ENCODE measurements around the gene KCTD3. TPM values are rescaled to one million over a fixed set of nuclear protein-coding genes. Genes with fewer than 3 reads are reported as not detected.

KCTD3 gene
- total RNA-seq, 1 experiment from 2014 or later = 90.3 TPM

- no peak overlapping the region for H3K4me3 Mint-ChIP-seq (ENCODE audit: unreplicated experiment)
- H3K36me3 Mint-ChIP-seq (ENCODE audit: insufficient read depth, unreplicated experiment) = peaks cover 61% of the 10 kb centered on the region
- CTCF ChIA-PET = interaction anchor here (0.5 to 5.9 kb wide), 26 partner anchors 9 to 1391 kb away, joined by 3 to 52 read pairs (median 5); partner anchors contain the start of gene KCTD3
- H3K4me1 Mint-ChIP-seq (ENCODE audit: insufficient read depth, unreplicated experiment) = peaks cover 21% of the 10 kb centered on the region
- POLR2A ChIA-PET = interaction anchor here (0.9 to 4.3 kb wide), 3 partner anchors 11 to 38 kb away, joined by 4 to 49 read pairs (median 28); partner anchors contain the start of gene KCTD3
- no peak for TF ChIP-seq CTCF (IDR thresholded peaks at IDR 0.05; ENCODE audit: unreplicated experiment)
- H3K27ac Mint-ChIP-seq (ENCODE audit: low read depth, unreplicated experiment) = peak overlapping the region; percentile 32
- DNase-seq (ENCODE audit: unreplicated experiment) = no peak
- no peaks in the 10 kb centered on the region for H3K9me3 Mint-ChIP-seq (ENCODE audit: unreplicated experiment)
- H3K27me3 Mint-ChIP-seq (ENCODE audit: insufficient read depth, unreplicated experiment) = no peaks in the 10 kb centered on the region
- intact Hi-C loops (cut with micrococcal nuclease) = loop anchor here (1.0 kb wide), 3 partner anchors 38 to 978 kb away; no protein-coding TSS in a partner anchor
- BruUV-seq (replicated peaks) = no TSS peak
Measured at GRCh38 chr1:215606036-215606435, 38.9 kb downstream of the KCTD3 start.

GRCh38 chr1:215606564-215607168 lies 39.6 kb downstream of the KCTD3 start:
- H3K27me3 Mint-ChIP-seq (ENCODE audit: insufficient read depth, unreplicated experiment) = no peaks in the 10 kb centered on the region
- H3K27ac Mint-ChIP-seq (ENCODE audit: low read depth, unreplicated experiment) = peak overlapping the region; percentile 32
- intact Hi-C loops (cut with micrococcal nuclease) = loop anchor here (1.0 kb wide), 3 partner anchors 38 to 978 kb away; no protein-coding TSS in a partner anchor
- TF ChIP-seq CTCF (IDR thresholded peaks at IDR 0.05; ENCODE audit: unreplicated experiment) = peak; percentile 68
- H3K4me1 Mint-ChIP-seq (ENCODE audit: insufficient read depth, unreplicated experiment) = peaks cover 21% of the 10 kb centered on the region
- H3K36me3 Mint-ChIP-seq (ENCODE audit: insufficient read depth, unreplicated experiment) = peaks cover 57% of the 10 kb centered on the region
- no TSS peak for BruUV-seq (replicated peaks)
- POLR2A ChIA-PET = interaction anchor here (0.6 to 2.9 kb wide), 5 partner anchors 9 to 896 kb away, joined by 3 to 28 read pairs (median 5); partner anchors contain the start of gene KCTD3
- CTCF ChIA-PET = interaction anchor here (0.6 to 5.9 kb wide), 27 partner anchors 10 to 1392 kb away, joined by 3 to 52 read pairs (median 4); partner anchors contain the start of gene KCTD3
- DNase-seq (ENCODE audit: unreplicated experiment) = peak; percentile 50
- no peaks in the 10 kb centered on the region for H3K9me3 Mint-ChIP-seq (ENCODE audit: unreplicated experiment)
- H3K4me3 Mint-ChIP-seq (ENCODE audit: unreplicated experiment) = no peak overlapping the region

- intact Hi-C loops (cut with micrococcal nuclease) = no loop called here
- BruUV-seq (replicated peaks) = no TSS peak
- H3K27ac Mint-ChIP-seq (ENCODE audit: low read depth, unreplicated experiment) = no peak overlapping the region
- peaks cover 57% of the 10 kb centered on the region for H3K36me3 Mint-ChIP-seq (ENCODE audit: insufficient read depth, unreplicated experiment)
- CTCF ChIA-PET = interaction anchor here (0.5 to 5.9 kb wide), 27 partner anchors 10 to 1678 kb away, joined by 3 to 52 read pairs (median 4); partner anchors contain the start of gene KCTD3
- H3K9me3 Mint-ChIP-seq (ENCODE audit: unreplicated experiment) = no peaks in the 10 kb centered on the region
- no peak overlapping the region for H3K4me3 Mint-ChIP-seq (ENCODE audit: unreplicated experiment)
- POLR2A ChIA-PET = interaction anchor here (0.6 to 2.9 kb wide), 7 partner anchors 8 to 897 kb away, joined by 3 to 28 read pairs (median 5); partner anchors contain the start of gene KCTD3
- no peaks in the 10 kb centered on the region for H3K27me3 Mint-ChIP-seq (ENCODE audit: insufficient read depth, unreplicated experiment)
- DNase-seq (ENCODE audit: unreplicated experiment) = no peak
- TF ChIP-seq CTCF (IDR thresholded peaks at IDR 0.05; ENCODE audit: unreplicated experiment) = no peak
- H3K4me1 Mint-ChIP-seq (ENCODE audit: insufficient read depth, unreplicated experiment) = peaks cover 21% of the 10 kb centered on the region
Measured at GRCh38 chr1:215607412-215607811, 40.3 kb downstream of the KCTD3 start.

- Mint-ChIP-seq H3K36me3 (ENCODE audit: insufficient read depth, unreplicated experiment) (peaks cover 61% of the 10 kb centered on the region), H3K9me3 (ENCODE audit: unreplicated experiment) (peaks cover 7% of the 10 kb centered on the region), H3K4me1 (ENCODE audit: insufficient read depth, unreplicated experiment) (peaks cover 13% of the 10 kb centered on the region), H3K4me3 (ENCODE audit: unreplicated experiment) (no peak overlapping the region), H3K27ac (ENCODE audit: low read depth, unreplicated experiment) (no peak overlapping the region), H3K27me3 (ENCODE audit: insufficient read depth, unreplicated experiment) (no peaks in the 10 kb centered on the region)
- ChIA-PET CTCF (interaction anchor here (0.6 to 1.9 kb wide), 8 partner anchors 17 to 1087 kb away, joined by 3 to 9 read pairs (median 4); no protein-coding TSS in a partner anchor), POLR2A (interaction anchor here (1.0 to 2.9 kb wide), 5 partner anchors 9 to 41 kb away, joined by 4 to 28 read pairs (median 7); partner anchors contain the start of gene KCTD3)
- BruUV-seq (replicated peaks) = no TSS peak
- intact Hi-C loops (cut with micrococcal nuclease) = no loop called here
- TF ChIP-seq CTCF (IDR thresholded peaks at IDR 0.05; ENCODE audit: unreplicated experiment) = no peak
- DNase-seq (ENCODE audit: unreplicated experiment) = no peak
Measured at GRCh38 chr1:215608646-215609045, 41.5 kb downstream of the KCTD3 start.

Data from MCF 10A (cell line).